Ascending aorta (tissue), 2 donors: ENCODE results near the gene GNAI2. TPM values are rescaled to one million over a fixed set of nuclear protein-coding genes. Genes with fewer than 3 reads are reported as not detected.

Experiments
- DNase-seq, 2 donors: peaks; one replicate each; pipeline ENCODE4 v3.0.0-alpha.2; 2019; ENCODE audit warnings: low spot score in 2 of 2
- H3K27ac ChIP-seq, 2 donors: fragments of 200-600 bp; sonication (generic); one replicate each; pipeline ENCODE4 v1.5.1; 2016 to 2017; ENCODE audit warnings: mild to moderate bottlenecking in 1 of 2
- H3K27me3 ChIP-seq: fragments of 200-600 bp; sonication (generic); one replicate; pipeline ENCODE4 v1.5.1; 2017
- H3K36me3 ChIP-seq, 2 donors: fragments of 200-600 bp; sonication (generic); one replicate each; pipeline ENCODE4 v1.5.1; 2016
- H3K4me1 ChIP-seq, 2 donors: fragments of 200-600 bp; sonication (generic); one replicate each; pipeline ENCODE4 v1.5.1; 2016 to 2017; ENCODE audit warnings: mild to moderate bottlenecking in 1 of 2
- H3K4me3 ChIP-seq, 2 donors: fragments of 200-600 bp; sonication (generic); one replicate each; pipeline ENCODE4 v1.5.1; 2016 to 2017; ENCODE audit warnings: mild to moderate bottlenecking in 1 of 2
- H3K9me3 ChIP-seq, 2 donors: fragments of 200-600 bp; sonication (generic); one replicate each; pipeline ENCODE4 v1.5.1; 2016
- CTCF ChIP-seq, 3 experiments: fragments of 200-600 bp in 2 of 3; fragments of 450-650 bp in 1 of 3; sonication (generic) in 2 of 3; IDR thresholded peaks; one replicate each; pipeline ENCODE4 v1.5.1; 2016 to 2019; ENCODE audit warnings: antibody characterized with exemption in 3 of 3, mild to moderate bottlenecking in 1 of 3, moderate library complexity in 1 of 3
- intact Hi-C: fragments of 100-400 bp; cut with DNase I; formaldehyde crosslinking; loops from one replicate; pipeline ENCODE4 v1.15.1; 2023
- total RNA-seq: library from RNA; depleted of rRNA; stranded (reverse); fragments of >200 nt; gene quantifications from one replicate; pipeline ENCODE4 v1.1.0, GENCODE V29; 2016

The GNAI2 gene
- total RNA-seq, 1 donor from 2014 or later = 283 TPM

GRCh38 chr3:50249457-50249856 lies 13.5 kb downstream of the GNAI2 start:
- no peaks in the 10 kb centered on the region for H3K27me3 ChIP-seq
- no peaks in the 10 kb centered on the region for H3K9me3 ChIP-seq
- peak overlapping the region; percentile 88 to 92 for H3K27ac ChIP-seq
- peaks cover 37 to 76% of the 10 kb centered on the region in 2 donors for H3K4me1 ChIP-seq
- TF ChIP-seq CTCF (IDR thresholded peaks at IDR 0.05) = no peak
- intact Hi-C loops = no loop called here
- DNase-seq = no peak
- no peak overlapping the region for H3K4me3 ChIP-seq
- peaks cover 30 to 37% of the 10 kb centered on the region in 2 donors for H3K36me3 ChIP-seq

GRCh38 chr3:50250514-50250913 lies 14.5 kb downstream of the GNAI2 start:
- intact Hi-C loops = no loop called here
- no peaks in the 10 kb centered on the region for H3K9me3 ChIP-seq
- H3K4me1 ChIP-seq = peaks cover 39 to 76% of the 10 kb centered on the region in 2 donors
- H3K27ac ChIP-seq = peak overlapping the region; percentile 88 to 92
- H3K4me3 ChIP-seq = no peak overlapping the region
- H3K27me3 ChIP-seq = no peaks in the 10 kb centered on the region
- DNase-seq = no peak
- no peak for TF ChIP-seq CTCF (IDR thresholded peaks at IDR 0.05)
- peaks cover 35 to 40% of the 10 kb centered on the region in 2 donors for H3K36me3 ChIP-seq

GRCh38 chr3:50251220-50251619 lies 15.2 kb downstream of the GNAI2 start:
- Histone ChIP-seq H3K4me1 (peaks cover 34 to 70% of the 10 kb centered on the region in 2 donors), H3K9me3 (no peaks in the 10 kb centered on the region), H3K27ac (peak overlapping the region; percentile 88 to 92), H3K4me3 (no peak overlapping the region), H3K27me3 (no peaks in the 10 kb centered on the region), H3K36me3 (peaks cover 42 to 46% of the 10 kb centered on the region in 2 donors)
- no peak for TF ChIP-seq CTCF (IDR thresholded peaks at IDR 0.05)
- DNase-seq = no peak
- intact Hi-C loops = no loop called here

GRCh38 chr3:50254577-50255250 lies 18.7 kb downstream of the GNAI2 start:
- Histone ChIP-seq H3K27me3 (no peaks in the 10 kb centered on the region), H3K4me3 (no peak overlapping the region), H3K36me3 (peaks cover 64 to 72% of the 10 kb centered on the region in 2 donors), H3K27ac (peak overlapping the region; percentile 88 to 92), H3K4me1 (peaks cover 14 to 43% of the 10 kb centered on the region in 2 donors), H3K9me3 (no peaks in the 10 kb centered on the region)
- no peak for TF ChIP-seq CTCF (IDR thresholded peaks at IDR 0.05)
- intact Hi-C loops = no loop called here
- DNase-seq = peak; percentile 58 to 88

GRCh38 chr3:50255251-50255615 lies 19.2 kb downstream of the GNAI2 start:
- no peak for TF ChIP-seq CTCF (IDR thresholded peaks at IDR 0.05)
- intact Hi-C loops = no loop called here

More at GRCh38 chr3:50255251-50255615, 19.2 kb downstream of the GNAI2 start:
- Histone ChIP-seq H3K36me3 (peaks cover 59 to 69% of the 10 kb centered on the region in 2 donors), H3K4me3 (no peak overlapping the region), H3K27ac (peak overlapping the region; percentile 88 to 92), H3K27me3 (no peaks in the 10 kb centered on the region), H3K4me1 (peaks cover 13 to 39% of the 10 kb centered on the region in 2 donors), H3K9me3 (no peaks in the 10 kb centered on the region)
- DNase-seq = no peak
